HEK293 (cell line): ENCODE data around the gene ATE1.
A peak's percentile ranks its signal among the peaks of the same experiment; 100 is the strongest.

Experiments used
- BCL11B ChIP-seq: fragments of 450-650 bp; formaldehyde crosslinking; IDR thresholded peaks from 2 replicates; pipeline ENCODE4 v1.5.1; 2016; ENCODE audit warnings: low read depth, missing biosample characterization, missing genetic modification characterization
- GFI1B ChIP-seq: fragments of 450-650 bp; formaldehyde crosslinking; IDR thresholded peaks from 2 replicates; pipeline ENCODE4 v1.5.1; 2016; ENCODE audit warnings: missing biosample characterization, missing genetic modification characterization
- GLI2 ChIP-seq: fragments of 450-650 bp; formaldehyde crosslinking; IDR thresholded peaks from 2 replicates; pipeline ENCODE4; 2017; ENCODE audit warnings: missing biosample characterization, missing genetic modification characterization, low read depth, borderline replicate concordance
- INSM2 ChIP-seq: fragments of 450-650 bp; formaldehyde crosslinking; IDR thresholded peaks from 2 replicates; pipeline ENCODE4 v1.5.1; 2016; ENCODE audit warnings: missing biosample characterization, missing genetic modification characterization
- KLF1 ChIP-seq: fragments of 450-650 bp; formaldehyde crosslinking; IDR thresholded peaks from 2 replicates; pipeline ENCODE4 v1.5.1; 2016; ENCODE audit warnings: missing biosample characterization, missing genetic modification characterization
- KLF16 ChIP-seq: fragments of 450-650 bp; formaldehyde crosslinking; IDR thresholded peaks from 2 replicates; pipeline ENCODE4 v1.5.1; 2017; ENCODE audit warnings: missing biosample characterization, missing genetic modification characterization
- KLF7 ChIP-seq: fragments of 450-650 bp; formaldehyde crosslinking; IDR thresholded peaks from 2 replicates; pipeline ENCODE4 v1.5.1; 2016; ENCODE audit warnings: missing biosample characterization, missing genetic modification characterization, borderline replicate concordance
- PBX3 ChIP-seq: sonication (generic); formaldehyde crosslinking; IDR thresholded peaks from 2 replicates; pipeline ENCODE4 v1.8.1; 2022; ENCODE audit warnings: mild to moderate bottlenecking, moderate library complexity, missing genetic modification reagents
- TRIM28 ChIP-seq: IDR thresholded peaks from 2 replicates; pipeline ENCODE4 v1.6.1; 2011; ENCODE audit warnings: low read length, control low read depth, borderline replicate concordance
- WT1 ChIP-seq: fragments of 450-650 bp; formaldehyde crosslinking; IDR thresholded peaks from 2 replicates; pipeline ENCODE4 v1.5.1; 2016; ENCODE audit warnings: missing biosample characterization, missing genetic modification characterization
- ZFHX2 ChIP-seq: fragments of 450-650 bp; formaldehyde crosslinking; conservative IDR thresholded peaks from 2 replicates; pipeline ENCODE4 v1.5.1; 2016; ENCODE audit warnings: missing biosample characterization, missing genetic modification characterization
- ZFP69B ChIP-seq: fragments of 450-650 bp; formaldehyde crosslinking; IDR thresholded peaks from 2 replicates; pipeline ENCODE4 v1.5.1; 2016; ENCODE audit warnings: missing biosample characterization, missing genetic modification characterization
- ZNF10 ChIP-seq: fragments of 450-650 bp; formaldehyde crosslinking; IDR thresholded peaks from 2 replicates; pipeline ENCODE4 v1.5.1; 2017; ENCODE audit warnings: missing biosample characterization, missing genetic modification characterization
- ZNF138 ChIP-seq: fragments of 450-650 bp; formaldehyde crosslinking; IDR thresholded peaks from 2 replicates; pipeline ENCODE4 v1.5.1; 2016; ENCODE audit warnings: missing biosample characterization, missing genetic modification characterization, borderline replicate concordance
- ZNF140 ChIP-seq: fragments of 450-650 bp; formaldehyde crosslinking; IDR thresholded peaks from 2 replicates; pipeline ENCODE4 v1.5.1; 2016; ENCODE audit warnings: missing biosample characterization, missing genetic modification characterization
- ZNF157 ChIP-seq: fragments of 450-650 bp; formaldehyde crosslinking; IDR thresholded peaks from 2 replicates; pipeline ENCODE4 v1.5.1; 2016; ENCODE audit warnings: missing biosample characterization, missing genetic modification characterization
- ZNF202 ChIP-seq: fragments of 450-650 bp; formaldehyde crosslinking; IDR thresholded peaks from 2 replicates; pipeline ENCODE4 v1.5.1; 2016; ENCODE audit warnings: missing biosample characterization, missing genetic modification characterization, borderline replicate concordance
- ZNF223 ChIP-seq: fragments of 450-650 bp; formaldehyde crosslinking; IDR thresholded peaks from 2 replicates; pipeline ENCODE4 v1.5.1; 2016; ENCODE audit warnings: missing biosample characterization, missing genetic modification characterization
- ZNF274 ChIP-seq, 2 experiments: fragments of 200-500 bp in 1 of 2; fragments of 450-650 bp in 1 of 2; sonication (Bioruptor generic) in 1 of 2; formaldehyde crosslinking in 1 of 2; IDR thresholded peaks; 2 replicates each; pipeline versions ENCODE4 v1.5.1 to v1.6.1; 2014 to 2016; ENCODE audit warnings: borderline replicate concordance in 1 of 2, inconsistent platforms in 1 of 2, low read length in 1 of 2, missing biosample characterization in 1 of 2, missing genetic modification characterization in 1 of 2
- ZNF324 ChIP-seq: fragments of 450-650 bp; formaldehyde crosslinking; IDR thresholded peaks from 2 replicates; pipeline ENCODE4 v1.5.1; 2016; ENCODE audit warnings: missing biosample characterization, missing genetic modification characterization
- ZNF48 ChIP-seq: fragments of 450-650 bp; formaldehyde crosslinking; IDR thresholded peaks from 2 replicates; pipeline ENCODE4 v1.5.1; 2016; ENCODE audit warnings: missing biosample characterization, missing genetic modification characterization
- ZNF530 ChIP-seq: fragments of 450-650 bp; formaldehyde crosslinking; IDR thresholded peaks from 2 replicates; pipeline ENCODE4 v1.5.1; 2016; ENCODE audit warnings: low read depth, missing biosample characterization, missing genetic modification characterization
- ZNF544 ChIP-seq: fragments of 450-650 bp; formaldehyde crosslinking; IDR thresholded peaks from 2 replicates; pipeline ENCODE4 v1.5.0; 2017; ENCODE audit warnings: missing biosample characterization, missing genetic modification characterization
- ZNF555 ChIP-seq: fragments of 450-650 bp; formaldehyde crosslinking; conservative IDR thresholded peaks from 2 replicates; pipeline ENCODE4 v1.5.1; 2017; ENCODE audit warnings: missing biosample characterization, mild to moderate bottlenecking, missing genetic modification characterization, inconsistent platforms
- ZNF596 ChIP-seq: fragments of 450-650 bp; IDR thresholded peaks from 2 replicates; pipeline ENCODE4 v1.5.0; 2018; ENCODE audit warnings: missing biosample characterization, mild to moderate bottlenecking, missing genetic modification characterization, moderate library complexity
- ZNF621 ChIP-seq: fragments of 450-650 bp; formaldehyde crosslinking; IDR thresholded peaks from 2 replicates; pipeline ENCODE4 v1.5.1; 2017; ENCODE audit warnings: missing biosample characterization, missing genetic modification characterization
- ZNF645 ChIP-seq: fragments of 450-650 bp; formaldehyde crosslinking; IDR thresholded peaks from 2 replicates; pipeline ENCODE4; 2016; ENCODE audit warnings: missing biosample characterization, missing genetic modification characterization
- ZNF776 ChIP-seq: fragments of 450-650 bp; formaldehyde crosslinking; IDR thresholded peaks from 2 replicates; pipeline ENCODE4 v1.5.0; 2017; ENCODE audit warnings: missing biosample characterization, missing genetic modification characterization, borderline replicate concordance
- ZNF792 ChIP-seq: fragments of 450-650 bp; formaldehyde crosslinking; IDR thresholded peaks from 2 replicates; pipeline ENCODE4 v1.5.1; 2016; ENCODE audit warnings: missing biosample characterization, missing genetic modification characterization
- TF ChIP-seq, protein P1 (sequence below): fragments of 450-650 bp; formaldehyde crosslinking; IDR thresholded peaks from 2 replicates; pipeline ENCODE4 v1.5.1; 2016; ENCODE audit warnings: missing biosample characterization, missing genetic modification characterization
- TF ChIP-seq, protein P2 (sequence below): fragments of 450-650 bp; formaldehyde crosslinking; IDR thresholded peaks from 2 replicates; pipeline ENCODE4 v1.5.1; 2016; ENCODE audit warnings: missing biosample characterization, missing genetic modification characterization
- TF ChIP-seq, protein P3 (sequence below): fragments of 450-650 bp; formaldehyde crosslinking; IDR thresholded peaks from 2 replicates; pipeline ENCODE4 v1.5.1; 2017; ENCODE audit warnings: missing biosample characterization, mild to moderate bottlenecking, missing genetic modification characterization, moderate library complexity

The ATE1 gene

GRCh38 chr10:121927318-121927840, 452 bp downstream of the ATE1 start (continued):
- TF ChIP-seq, protein P1, sequence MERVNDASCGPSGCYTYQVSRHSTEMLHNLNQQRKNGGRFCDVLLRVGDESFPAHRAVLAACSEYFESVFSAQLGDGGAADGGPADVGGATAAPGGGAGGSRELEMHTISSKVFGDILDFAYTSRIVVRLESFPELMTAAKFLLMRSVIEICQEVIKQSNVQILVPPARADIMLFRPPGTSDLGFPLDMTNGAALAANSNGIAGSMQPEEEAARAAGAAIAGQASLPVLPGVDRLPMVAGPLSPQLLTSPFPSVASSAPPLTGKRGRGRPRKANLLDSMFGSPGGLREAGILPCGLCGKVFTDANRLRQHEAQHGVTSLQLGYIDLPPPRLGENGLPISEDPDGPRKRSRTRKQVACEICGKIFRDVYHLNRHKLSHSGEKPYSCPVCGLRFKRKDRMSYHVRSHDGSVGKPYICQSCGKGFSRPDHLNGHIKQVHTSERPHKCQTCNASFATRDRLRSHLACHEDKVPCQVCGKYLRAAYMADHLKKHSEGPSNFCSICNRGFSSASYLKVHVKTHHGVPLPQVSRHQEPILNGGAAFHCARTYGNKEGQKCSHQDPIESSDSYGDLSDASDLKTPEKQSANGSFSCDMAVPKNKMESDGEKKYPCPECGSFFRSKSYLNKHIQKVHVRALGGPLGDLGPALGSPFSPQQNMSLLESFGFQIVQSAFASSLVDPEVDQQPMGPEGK, result peak; percentile 90
- TF ChIP-seq ZNF138 (tag by site-specific recombination) (no peak), ZNF645 (tag by site-specific recombination) (no peak), ZNF530 (tag by site-specific recombination) (no peak), ZNF324 (tag by site-specific recombination) (no peak), ZNF776 (tag by site-specific recombination) (no peak), ZNF596 (tag by site-specific recombination) (no peak), ZNF157 (tag by site-specific recombination) (no peak), ZNF792 (tag by site-specific recombination) (no peak), KLF16 (tag by site-specific recombination) (no peak; the same call in 1 of the 2 replicates), ZNF223 (tag by site-specific recombination) (no peak), PBX3 (CRISPR knock-in tag) (no peak), GFI1B (tag by site-specific recombination) (no peak), TRIM28 (no peak), ZNF10 (tag by site-specific recombination) (0 out of 2 replicates have a peak, but pooled peaks have one; percentile 18), ZNF555 (no peak), GLI2 (no peak), ZFHX2 (peak; percentile 66), ZNF202 (peak; percentile 40; the same call in 1 of the 2 replicates), ZNF48 (no peak), INSM2 (tag by site-specific recombination) (no peak), ZNF621 (no peak), BCL11B (tag by site-specific recombination) (no peak), ZFP69B (tag by site-specific recombination) (no peak), WT1 (tag by site-specific recombination) (no peak), KLF7 (tag by site-specific recombination) (no peak), ZNF544 (tag by site-specific recombination) (no peak), ZNF140 (tag by site-specific recombination) (no peak), KLF1 (tag by site-specific recombination) (peak; percentile 43; the same call in 1 of the 2 replicates), ZNF274 (IDR thresholded peaks at IDR 0.05; ENCODE audit: low read length) (no peak), ZNF274 (tag by site-specific recombination; IDR thresholded peaks at IDR 0.05; ENCODE audit: borderline replicate concordance) (no peak)
- TF ChIP-seq, protein P2, sequence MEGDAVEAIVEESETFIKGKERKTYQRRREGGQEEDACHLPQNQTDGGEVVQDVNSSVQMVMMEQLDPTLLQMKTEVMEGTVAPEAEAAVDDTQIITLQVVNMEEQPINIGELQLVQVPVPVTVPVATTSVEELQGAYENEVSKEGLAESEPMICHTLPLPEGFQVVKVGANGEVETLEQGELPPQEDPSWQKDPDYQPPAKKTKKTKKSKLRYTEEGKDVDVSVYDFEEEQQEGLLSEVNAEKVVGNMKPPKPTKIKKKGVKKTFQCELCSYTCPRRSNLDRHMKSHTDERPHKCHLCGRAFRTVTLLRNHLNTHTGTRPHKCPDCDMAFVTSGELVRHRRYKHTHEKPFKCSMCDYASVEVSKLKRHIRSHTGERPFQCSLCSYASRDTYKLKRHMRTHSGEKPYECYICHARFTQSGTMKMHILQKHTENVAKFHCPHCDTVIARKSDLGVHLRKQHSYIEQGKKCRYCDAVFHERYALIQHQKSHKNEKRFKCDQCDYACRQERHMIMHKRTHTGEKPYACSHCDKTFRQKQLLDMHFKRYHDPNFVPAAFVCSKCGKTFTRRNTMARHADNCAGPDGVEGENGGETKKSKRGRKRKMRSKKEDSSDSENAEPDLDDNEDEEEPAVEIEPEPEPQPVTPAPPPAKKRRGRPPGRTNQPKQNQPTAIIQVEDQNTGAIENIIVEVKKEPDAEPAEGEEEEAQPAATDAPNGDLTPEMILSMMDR (tag by site-specific recombination), result peak; percentile 34
- TF ChIP-seq, protein P3, sequence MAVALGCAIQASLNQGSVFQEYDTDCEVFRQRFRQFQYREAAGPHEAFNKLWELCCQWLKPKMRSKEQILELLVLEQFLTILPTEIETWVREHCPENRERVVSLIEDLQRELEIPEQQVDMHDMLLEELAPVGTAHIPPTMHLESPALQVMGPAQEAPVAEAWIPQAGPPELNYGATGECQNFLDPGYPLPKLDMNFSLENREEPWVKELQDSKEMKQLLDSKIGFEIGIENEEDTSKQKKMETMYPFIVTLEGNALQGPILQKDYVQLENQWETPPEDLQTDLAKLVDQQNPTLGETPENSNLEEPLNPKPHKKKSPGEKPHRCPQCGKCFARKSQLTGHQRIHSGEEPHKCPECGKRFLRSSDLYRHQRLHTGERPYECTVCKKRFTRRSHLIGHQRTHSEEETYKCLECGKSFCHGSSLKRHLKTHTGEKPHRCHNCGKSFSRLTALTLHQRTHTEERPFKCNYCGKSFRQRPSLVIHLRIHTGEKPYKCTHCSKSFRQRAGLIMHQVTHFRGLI (tag by site-specific recombination), result no peak
